GM19463 (cell line): ENCODE data around the gene EIF3L.
A peak's percentile ranks its signal among the peaks of the same experiment; 100 is the strongest.
"Not testable (repeated sequence)": the region's sequence is repeated elsewhere in the genome, so short reads cannot be mapped to it uniquely, and the experiment has no call there.

Experiments
- ATAC-seq: cut with Tn5 transposase; IDR thresholded peaks from one replicate; pipeline ENCODE4 v1.9.1; 2021; ENCODE audit warnings: mild to moderate bottlenecking, moderate library complexity; ENCODE audit not compliant: unreplicated experiment

The EIF3L gene

DNA sequence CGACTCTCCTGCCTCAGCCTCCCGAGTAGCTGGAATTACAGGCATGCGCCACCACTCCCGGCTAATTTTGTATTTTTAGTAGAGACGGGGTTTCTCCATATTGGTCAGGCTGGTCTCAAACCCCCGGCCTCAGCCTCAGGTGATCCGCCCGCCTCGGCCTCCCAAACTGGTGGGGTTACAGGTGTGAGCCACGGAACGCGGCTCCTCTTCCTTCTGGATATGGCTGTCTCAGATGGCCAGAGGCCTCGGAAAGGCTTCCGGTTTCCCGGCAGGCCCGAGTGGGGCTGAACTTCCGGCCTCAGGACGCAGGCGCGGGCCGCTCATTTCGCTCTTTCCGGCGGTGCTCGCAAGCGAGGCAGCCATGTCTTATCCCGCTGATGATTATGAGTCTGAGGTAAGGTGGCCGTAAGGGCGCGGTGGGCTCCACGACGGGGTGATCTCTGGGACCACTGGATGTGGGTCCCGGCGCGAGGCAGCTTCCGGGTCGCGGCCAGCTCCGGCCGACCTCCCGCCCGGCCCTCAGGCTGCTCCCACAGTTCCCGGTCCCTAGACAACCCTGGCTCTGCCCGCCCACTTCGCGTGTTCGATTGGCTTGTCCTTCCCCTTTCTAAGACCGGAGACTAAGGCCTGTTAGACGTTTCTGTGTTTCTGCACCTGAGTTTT is at the start of gene EIF3L:
EIF3L (plus strand) TSS at position 331 of the 663 bp plus-strand sequence; CDS start at position 362, 31 bp downstream.
- peak; percentile 54 for ATAC-seq

DNA sequence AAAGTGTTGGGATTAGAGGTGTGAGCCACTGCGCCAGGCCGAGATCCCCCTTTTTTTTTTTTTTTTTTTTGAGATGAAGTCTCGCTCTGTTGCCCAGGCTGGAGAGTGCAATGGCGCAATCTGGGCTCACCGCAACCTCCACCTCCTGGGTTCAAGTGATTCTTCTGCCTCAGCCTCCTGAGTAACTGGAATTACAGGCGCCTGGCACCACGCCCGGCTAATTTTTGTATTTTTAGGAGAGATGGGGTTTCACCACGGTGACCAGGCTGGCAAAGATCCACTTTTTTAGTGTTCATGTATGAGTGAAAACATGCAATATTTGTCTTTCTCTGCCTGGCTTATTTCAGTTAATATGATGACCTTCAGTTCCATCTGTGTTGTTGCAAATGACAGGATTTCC is 49.2 kb upstream of the EIF3L start:
- not testable (repeated sequence) for ATAC-seq

DNA sequence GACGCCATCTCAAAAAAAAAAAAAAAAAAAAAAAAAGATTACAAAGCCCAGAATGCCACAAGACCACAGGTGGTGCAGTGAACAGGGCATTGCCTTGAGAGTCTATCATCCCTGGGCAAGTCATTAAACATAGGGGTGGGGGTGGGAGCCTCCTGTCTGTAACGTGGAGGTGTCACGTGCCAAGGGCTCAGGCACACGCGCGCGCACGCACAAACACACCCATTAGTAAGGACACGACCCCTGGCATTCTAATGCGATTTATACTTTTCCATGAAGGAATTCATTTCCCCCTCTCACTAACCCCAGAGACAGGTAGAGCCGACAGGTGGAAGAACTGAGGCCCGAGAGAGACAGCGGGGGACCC is 47.3 kb upstream of the EIF3L start:
- no peak for ATAC-seq

DNA sequence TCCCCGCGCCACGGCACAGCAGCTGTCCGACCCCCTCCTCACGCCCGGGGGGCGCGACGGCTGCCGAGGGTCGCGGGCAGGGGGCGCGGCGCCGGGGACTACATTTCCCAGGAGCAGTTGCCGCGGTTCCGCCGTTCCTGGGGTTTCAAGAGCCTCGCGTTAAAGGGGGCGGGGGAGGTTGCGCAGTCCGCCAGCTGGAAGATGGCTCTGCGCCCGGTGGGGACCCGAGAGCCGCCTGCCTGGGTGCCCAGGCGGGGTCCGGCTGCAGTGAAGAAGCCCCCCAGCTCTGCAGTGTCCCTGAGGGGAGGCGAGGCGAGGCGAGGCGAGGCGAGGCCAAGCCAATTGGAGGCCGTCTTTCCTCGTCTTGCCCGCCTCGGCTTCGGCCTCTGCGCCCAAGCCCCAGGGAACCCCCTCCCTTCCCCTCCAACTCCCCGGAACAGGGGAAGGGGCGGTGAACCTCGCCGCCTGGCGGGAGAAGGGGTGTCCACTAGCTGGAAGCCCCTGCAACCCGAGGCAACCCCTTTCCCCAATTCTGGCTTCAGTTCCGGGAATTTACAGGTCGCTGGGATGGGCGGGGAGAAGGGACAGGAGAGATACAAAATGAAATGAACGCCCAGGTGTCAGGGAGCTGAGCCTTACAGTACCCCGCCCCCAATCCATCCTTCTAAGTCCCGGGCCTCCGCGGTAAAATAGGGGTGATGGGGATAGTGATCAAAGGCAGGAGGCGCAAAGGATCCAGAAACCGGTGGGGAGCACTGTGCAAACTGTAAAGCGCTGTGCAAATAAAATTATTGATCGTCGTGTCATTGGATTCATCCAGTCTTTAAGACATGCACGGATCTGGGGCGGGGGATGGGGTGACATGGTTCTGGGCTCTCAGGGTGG is 46.7 kb upstream of the EIF3L start:
- ATAC-seq: no peak

DNA sequence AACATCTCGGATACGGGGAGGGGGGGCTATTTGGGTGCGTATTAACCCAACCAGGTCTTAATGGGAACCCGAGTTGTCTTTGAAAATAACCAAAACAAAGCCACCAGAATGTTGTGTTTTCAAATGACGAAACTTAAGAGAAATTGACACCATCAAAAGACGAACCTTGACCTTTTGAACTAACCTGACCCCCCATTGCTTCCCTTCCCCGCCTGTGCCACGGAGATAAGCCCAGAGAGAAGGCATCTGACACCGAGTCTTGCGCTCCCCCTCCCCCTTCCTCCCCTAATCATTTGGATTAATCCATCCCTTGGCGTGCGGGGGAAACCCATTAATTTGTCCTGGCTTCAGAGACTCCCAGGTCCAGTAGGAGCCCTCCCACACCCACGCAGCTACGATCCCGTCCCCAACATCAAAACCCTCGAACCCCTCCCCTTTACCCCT is 46.0 kb upstream of the EIF3L start:
- no peak for ATAC-seq

DNA sequence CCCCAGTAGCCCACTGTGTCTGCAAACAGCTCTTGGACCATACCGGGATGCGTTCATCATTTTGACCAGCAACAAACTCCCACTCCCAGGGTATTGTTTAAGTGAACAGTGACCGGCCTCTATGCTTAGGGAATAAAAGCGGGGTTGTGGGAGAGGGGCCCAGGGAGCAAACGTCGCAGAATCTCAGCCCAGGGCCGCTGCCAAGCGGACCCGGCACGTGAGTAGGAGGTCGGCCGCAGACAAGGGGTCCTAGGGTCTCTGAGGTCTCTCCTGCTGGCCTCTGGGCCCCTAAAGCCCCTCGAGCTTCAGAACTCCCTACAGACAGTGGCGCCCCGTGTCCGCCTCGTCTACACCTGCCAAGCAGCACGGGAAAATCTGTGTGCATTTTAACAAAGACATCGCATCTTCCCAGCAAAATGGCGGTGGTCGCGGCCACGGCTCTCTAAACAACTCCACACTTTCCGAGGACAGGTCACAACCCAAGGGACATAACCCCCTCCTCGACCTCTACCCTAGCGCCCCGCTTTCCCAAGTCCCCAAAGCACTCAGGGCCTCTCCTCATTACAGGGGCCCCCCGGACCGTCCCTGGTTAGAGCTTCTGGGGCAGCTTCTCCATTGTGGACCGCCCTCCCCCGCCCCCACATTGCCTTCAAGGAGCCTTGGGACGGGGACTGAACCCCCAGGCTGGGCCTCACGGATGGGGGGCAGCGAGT is 45.4 kb upstream of the EIF3L start:
- ATAC-seq: no peak

DNA sequence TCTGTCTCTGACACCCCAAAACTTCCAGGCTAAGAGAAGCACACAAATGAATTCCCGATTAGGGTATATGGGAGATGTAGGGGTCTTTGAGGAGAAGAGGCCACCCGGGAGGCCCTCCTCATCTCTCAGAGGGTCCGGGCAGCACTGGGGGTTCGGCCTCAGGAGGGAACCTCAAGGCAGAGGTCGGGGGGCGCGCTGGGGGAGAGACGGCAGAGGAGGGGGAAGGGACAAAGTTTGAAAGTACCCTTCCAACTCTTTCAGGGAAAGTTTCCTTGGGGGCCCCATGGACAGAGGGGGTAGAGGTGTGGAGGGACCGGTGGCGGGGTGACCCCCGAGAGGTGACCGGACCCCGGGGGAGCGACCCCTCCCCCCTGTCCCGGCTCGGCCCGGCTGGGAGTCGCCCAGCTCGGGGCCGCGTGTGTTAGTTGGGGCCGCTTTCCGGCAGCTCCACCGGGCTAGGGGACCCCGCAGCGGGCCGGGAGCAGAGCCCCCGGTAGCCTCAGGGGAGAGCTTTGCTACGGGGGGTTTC is 44.8 kb upstream of the EIF3L start:
- ATAC-seq: no peak

DNA sequence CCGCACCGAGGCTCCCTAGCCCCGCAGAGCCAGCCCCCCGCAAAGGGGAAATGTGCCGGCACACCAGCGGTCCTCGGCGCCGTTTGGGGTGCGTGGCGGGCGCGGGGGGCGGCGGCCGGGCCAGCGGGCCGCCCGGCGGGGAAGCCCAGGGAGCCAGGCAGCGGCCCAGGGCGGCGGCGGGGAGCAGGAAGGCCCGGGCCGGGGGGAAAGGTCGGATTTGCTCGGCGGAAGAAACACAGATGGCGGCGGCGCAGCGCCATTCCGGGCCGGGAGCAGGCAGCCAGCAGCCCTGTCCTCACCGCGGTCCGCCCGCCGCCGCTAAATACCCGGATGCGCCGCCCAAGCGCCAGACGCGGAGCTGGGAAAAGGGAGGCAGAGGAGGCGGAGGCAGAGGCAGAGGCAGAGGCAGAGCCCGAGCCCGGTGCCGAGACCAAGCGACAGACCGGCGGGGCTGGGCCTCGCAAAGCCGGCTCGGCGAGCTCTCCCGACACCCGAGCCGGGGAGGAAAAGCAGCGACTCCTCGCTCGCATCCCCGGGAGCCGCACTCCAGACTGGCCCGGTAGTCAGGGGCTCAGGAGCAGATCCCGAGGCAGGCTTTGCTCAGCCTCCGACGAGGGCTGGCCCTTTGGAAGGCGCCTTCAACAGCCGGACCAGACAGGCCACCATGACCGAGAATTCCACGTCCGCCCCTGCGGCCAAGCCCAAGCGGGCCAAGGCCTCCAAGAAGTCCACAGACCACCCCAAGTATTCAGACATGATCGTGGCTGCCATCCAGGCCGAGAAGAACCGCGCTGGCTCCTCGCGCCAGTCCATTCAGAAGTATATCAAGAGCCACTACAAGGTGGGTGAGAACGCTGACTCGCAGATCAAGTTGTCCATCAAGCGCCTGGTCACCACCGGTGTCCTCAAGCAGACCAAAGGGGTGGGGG is 44.1 kb upstream of the EIF3L start:
- ATAC-seq: no peak

DNA sequence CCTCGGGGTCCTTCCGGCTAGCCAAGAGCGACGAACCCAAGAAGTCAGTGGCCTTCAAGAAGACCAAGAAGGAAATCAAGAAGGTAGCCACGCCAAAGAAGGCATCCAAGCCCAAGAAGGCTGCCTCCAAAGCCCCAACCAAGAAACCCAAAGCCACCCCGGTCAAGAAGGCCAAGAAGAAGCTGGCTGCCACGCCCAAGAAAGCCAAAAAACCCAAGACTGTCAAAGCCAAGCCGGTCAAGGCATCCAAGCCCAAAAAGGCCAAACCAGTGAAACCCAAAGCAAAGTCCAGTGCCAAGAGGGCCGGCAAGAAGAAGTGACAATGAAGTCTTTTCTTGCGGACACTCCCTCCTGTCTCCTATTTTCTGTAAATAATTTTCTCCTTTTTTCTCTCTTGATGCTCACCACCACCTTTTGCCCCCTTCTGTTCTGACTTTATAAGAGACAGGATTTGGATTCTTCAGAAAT is 43.4 kb upstream of the EIF3L start:
- ATAC-seq: no peak

DNA sequence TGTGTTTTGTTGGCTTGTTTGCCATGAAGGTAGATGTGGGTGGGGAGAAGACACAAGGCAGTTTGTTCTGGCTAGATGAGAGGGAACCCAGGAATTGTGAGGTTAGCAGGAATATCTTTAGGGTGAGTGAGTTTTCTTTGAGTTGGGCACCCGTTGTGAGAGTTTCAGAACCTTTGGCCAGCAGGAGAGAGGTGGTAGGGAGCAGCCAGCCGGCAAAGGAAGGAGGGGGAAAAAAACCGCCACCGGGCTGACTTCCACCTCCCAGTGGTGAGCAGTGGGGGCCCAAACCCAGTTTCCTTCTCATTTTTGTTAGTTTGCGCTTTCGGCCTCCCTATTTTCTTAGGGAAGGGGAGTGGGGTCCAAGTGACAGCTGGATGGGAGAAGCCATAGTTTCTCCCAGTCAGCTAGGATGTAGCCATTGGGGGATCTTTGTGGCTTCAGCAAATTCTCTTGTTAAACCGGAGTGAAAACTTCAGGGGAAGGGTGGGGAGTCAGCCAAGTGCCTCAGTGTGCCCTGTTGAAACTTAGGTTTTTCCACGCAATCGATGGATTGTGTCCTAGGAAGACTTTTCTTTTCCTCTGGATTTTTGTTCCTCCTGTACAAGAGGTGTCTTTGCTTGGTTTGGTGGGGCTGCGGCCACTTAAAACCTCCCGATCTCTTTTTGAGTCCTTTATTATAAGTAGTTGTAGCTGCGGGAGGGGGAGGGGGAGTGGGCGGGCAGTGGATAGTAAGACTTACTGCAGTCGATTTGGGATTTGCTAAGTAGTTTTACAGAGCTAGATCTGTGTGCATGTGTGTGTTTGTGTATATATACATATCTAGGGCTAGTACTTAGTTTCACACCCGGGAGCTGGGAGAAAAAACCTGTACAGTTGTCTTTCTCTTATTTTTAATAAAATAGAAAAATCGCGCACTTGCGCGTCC is 42.5 kb upstream of the EIF3L start:
- no peak for ATAC-seq

DNA sequence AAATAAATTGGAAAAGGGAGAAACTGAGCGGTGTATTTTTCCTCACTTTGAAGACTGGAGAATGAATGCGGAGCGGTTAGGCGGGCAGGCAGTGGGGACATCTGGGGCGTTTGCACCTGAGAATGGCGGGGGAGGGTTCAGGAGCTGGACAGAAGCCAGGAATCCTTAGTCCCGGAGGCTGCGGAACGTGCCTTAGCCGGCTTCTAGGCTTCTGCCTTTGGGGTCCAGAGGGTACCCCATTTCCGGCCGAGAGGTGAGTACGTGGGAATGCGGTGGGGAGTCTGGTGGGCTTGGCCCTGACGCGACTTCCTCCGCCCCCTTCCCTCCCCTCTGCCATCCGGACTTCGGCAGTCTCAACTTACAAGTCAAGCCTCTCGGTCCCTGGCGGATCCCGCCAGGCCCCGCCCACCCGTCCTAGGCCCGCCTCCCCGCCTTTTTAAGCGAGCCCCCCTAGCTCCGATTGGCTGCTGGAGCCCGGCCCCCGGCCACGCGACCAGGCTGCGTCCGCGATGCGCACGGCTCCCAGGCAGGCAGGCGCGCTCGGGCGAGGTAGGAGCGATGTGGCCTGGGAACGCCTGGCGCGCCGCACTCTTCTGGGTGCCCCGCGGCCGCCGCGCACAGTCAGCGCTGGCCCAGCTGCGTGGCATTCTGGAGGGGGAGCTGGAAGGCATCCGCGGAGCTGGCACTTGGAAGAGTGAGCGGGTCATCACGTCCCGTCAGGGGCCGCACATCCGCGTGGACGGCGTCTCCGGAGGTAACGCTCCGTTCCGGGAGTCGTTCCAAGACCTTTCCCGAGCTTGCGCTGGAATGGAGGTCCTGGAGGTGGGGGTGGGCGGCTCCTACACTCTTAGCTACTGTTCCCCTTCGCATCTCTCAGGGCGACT is 41.6 kb upstream of the EIF3L start, which contains the start of gene GCAT:
GCAT (plus strand) TSS at position 525 of the 884 bp plus-strand sequence; CDS start at position 559, 34 bp downstream.
- peak; percentile 96 for ATAC-seq

DNA sequence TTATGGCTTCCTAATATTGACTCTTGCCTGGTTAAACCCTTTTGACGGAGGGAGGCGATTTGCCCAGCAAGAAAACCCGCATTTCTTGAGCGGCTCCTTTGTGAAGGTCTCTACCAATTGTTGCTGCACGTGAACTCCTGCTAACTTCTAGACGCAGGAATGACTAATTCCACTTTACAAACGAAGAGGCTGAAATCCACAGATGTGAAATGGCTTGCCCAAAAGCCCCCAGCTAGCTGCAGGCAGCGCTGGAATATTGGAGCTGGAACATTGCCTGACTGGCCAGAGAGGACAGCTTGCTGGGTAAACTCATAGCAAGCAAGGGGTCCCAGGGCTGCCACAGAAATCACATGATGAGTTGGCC is 40.9 kb upstream of the EIF3L start:
- ATAC-seq: no peak

DNA sequence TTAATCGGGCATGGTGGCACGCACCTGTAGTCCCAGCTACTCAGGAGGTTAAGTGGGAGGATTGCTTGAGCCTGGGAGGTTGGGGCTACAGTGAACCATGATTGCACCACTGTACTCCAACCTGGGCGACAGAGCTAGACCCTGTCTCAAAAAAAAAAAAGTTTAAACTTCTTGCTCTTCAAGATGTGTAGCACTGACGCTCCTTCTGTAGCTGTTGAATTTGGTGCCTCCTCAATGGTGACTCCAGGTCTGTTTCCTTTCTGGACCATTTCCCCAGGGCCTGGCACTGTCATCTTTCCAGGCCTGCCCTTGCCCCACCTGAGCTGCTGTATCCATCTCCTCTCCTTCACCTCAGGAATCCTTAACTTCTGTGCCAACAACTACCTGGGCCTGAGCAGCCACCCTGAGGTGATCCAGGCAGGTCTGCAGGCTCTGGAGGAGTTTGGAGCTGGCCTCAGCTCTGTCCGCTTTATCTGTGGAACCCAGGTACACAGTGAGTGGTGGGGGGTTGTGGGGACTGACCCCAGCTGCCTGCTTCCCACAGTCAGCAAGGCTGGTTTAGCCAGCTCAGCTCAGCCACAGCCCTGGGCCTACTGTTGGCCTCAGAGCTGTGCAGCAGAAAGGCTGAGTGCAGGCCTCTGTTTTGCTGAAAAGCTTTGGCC is 39.4 kb upstream of the EIF3L start:
- ATAC-seq: no peak

DNA sequence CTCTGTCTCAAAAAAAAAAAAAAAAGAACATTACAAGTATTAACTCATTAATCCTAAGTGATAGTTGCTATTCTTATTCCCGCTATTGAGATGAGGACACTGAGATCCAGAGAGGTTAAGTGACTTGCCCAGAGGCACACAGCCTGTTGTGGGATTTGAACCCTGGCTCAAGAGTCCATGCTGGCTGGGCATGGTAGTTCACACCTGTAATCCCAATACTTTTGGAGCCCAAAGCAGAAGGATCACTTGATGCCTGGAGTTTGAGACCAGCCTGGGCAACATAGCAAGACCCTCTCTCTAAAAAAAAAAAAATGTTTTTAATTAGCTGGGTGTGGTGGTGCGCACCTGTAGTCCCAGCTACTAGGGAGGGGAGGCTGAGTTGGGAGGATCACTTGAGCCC is 37.4 kb upstream of the EIF3L start:
- ATAC-seq: no peak

DNA sequence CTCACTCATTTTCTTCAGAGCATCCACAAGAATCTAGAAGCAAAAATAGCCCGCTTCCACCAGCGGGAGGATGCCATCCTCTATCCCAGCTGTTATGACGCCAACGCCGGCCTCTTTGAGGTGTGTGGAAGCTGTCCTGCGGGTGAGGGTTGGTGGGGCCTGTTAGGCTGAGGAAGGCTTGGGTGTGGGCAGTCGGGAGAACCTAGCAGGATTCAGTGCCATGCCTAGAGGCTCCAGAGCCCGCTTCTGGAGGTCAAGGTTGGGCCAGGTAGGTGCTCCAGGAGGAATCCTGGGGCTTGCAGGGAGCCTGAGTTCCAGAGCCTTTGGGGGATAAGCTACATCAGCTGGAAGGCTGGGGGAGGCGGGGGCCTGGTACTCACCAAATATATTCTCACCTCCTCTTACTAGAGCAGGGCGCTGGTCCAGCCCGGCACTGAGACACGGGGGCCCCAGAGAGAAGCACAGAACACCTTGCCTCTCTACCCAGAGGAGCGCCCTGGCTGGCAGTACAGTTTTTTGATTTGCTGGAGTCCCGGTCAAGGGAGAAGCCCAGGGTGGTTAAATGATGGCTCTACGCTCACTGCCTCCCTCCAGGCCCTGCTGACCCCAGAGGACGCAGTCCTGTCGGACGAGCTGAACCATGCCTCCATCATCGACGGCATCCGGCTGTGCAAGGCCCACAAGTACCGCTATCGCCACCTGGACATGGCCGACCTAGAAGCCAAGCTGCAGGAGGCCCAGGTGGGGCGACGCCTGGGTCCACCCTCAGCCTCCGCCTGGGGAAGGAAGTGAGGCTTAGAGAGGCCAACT is 36.1 kb upstream of the EIF3L start:
- ATAC-seq: no peak

DNA sequence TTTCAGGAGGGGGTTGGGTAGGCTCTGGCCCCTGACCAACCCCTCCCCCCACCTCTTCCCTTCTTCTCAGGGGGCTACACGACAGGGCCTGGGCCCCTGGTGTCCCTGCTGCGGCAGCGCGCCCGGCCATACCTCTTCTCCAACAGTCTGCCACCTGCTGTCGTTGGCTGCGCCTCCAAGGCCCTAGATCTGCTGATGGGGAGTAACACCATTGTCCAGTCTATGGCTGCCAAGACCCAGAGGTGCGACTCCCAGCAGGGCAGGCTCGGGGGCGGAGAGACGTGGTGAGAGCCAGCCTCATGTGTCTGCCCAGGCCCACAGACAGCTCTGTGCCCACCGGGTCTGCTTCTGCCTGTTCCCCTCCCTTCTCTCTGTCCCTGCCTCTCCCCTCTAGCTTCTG is 33.6 kb upstream of the EIF3L start:
- ATAC-seq: no peak
